Urinary bladder (tissue), 4 donors: Measurements from ENCODE around the gene NPAS3. TPM values are rescaled to one million over a fixed set of nuclear protein-coding genes. Genes with fewer than 3 reads are reported as not detected.

Experiments
- DNase-seq: peaks from one replicate; pipeline ENCODE4 v3.0.0-alpha.2; 2015; ENCODE audit errors: extremely low spot score
- H3K27ac ChIP-seq: one replicate; pipeline ENCODE4 v1.5.1; 2013; ENCODE audit warnings: low read depth, mild to moderate bottlenecking, moderate library complexity
- H3K36me3 ChIP-seq: one replicate; pipeline ENCODE4 v1.6.1; 2013; ENCODE audit warnings: mild to moderate bottlenecking, moderate library complexity; ENCODE audit not compliant: insufficient read depth
- H3K4me1 ChIP-seq: one replicate; pipeline ENCODE4 v1.6.1; 2013; ENCODE audit warnings: mild to moderate bottlenecking, moderate library complexity; ENCODE audit not compliant: insufficient read depth
- H3K4me3 ChIP-seq: one replicate; pipeline ENCODE4 v1.5.1; 2013; ENCODE audit warnings: low read depth, low read length
- WGBS: extraction: QIAGEN DNeasy Blood & Tissue Kit; methylation state at CpG from one replicate; pipeline ENCODE4 v1.1.7; 2013; 5-methylcytosine and 5-hydroxymethylcytosine counted together
- polyA plus RNA-seq: library from polyadenylated mRNA; stranded (reverse); fragments of 200-250 nt; gene quantifications from one replicate; pipeline ENCODE4 v1.2.3, GENCODE V29; 2013
- total RNA-seq: library from RNA; depleted of rRNA; stranded (reverse); fragments of >200 nt; gene quantifications from one replicate; pipeline ENCODE4 v1.2.3, GENCODE V29; 2014
- donor health status: healthy with polysubstance abuse.
- donor health status: healthy.

NPAS3 gene
- total and polyA plus RNA-seq, 2 donors, result 1.0 to 7.1 TPM

- 88% methylated on average over 1 of the region's 1 CpG for WGBS
- H3K36me3 ChIP-seq, result no peaks in the 10 kb centered on the region
- H3K4me3 ChIP-seq, result no peak overlapping the region
- no peak overlapping the region for H3K27ac ChIP-seq
- no peak for DNase-seq
- H3K4me1 ChIP-seq, result no peaks in the 10 kb centered on the region
Observed at GRCh38 chr14:33794791-33795305, 856.2 kb downstream of the NPAS3 start.

- no peaks in the 10 kb centered on the region for H3K4me1 ChIP-seq
- no peak overlapping the region for H3K4me3 ChIP-seq
- no peak overlapping the region for H3K27ac ChIP-seq
- no peaks in the 10 kb centered on the region for H3K36me3 ChIP-seq
- no peak for DNase-seq
- WGBS, result 72% methylated on average over 3 of the region's 3 CpGs
Observed at GRCh38 chr14:33796356-33796755, 857.7 kb downstream of the NPAS3 start.

- no peaks in the 10 kb centered on the region for H3K36me3 ChIP-seq
- H3K4me3 ChIP-seq, result peak overlapping the region; percentile 33
- no peak overlapping the region for H3K27ac ChIP-seq
- no peaks in the 10 kb centered on the region for H3K4me1 ChIP-seq
- DNase-seq, result no peak
- WGBS, result 36% methylated on average over 100 of the region's 100 CpGs
Observed at GRCh38 chr14:33799705-33800570, 861.3 kb downstream of the NPAS3 start.

DNA sequence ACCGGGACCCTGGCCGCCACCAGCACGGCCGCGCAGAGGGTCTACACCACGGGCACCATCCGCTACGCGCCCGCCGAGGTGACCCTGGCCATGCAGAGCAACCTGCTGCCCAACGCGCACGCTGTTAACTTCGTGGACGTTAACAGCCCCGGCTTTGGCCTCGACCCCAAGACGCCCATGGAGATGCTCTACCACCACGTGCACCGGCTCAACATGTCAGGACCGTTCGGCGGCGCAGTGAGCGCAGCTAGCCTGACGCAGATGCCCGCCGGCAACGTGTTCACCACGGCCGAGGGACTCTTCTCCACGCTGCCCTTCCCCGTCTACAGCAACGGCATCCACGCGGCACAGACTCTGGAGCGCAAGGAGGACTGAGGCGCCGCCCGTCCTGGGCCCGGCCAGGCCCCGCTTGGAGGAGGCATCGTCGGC lies 862.1 kb downstream of the NPAS3 start:
- WGBS, result 54% methylated on average over 45 of the region's 45 CpGs
- H3K36me3 ChIP-seq, result no peaks in the 10 kb centered on the region
- H3K4me1 ChIP-seq, result no peaks in the 10 kb centered on the region
- no peak for DNase-seq
- H3K4me3 ChIP-seq, result peak overlapping the region; percentile 33
- H3K27ac ChIP-seq, result no peak overlapping the region

- Histone ChIP-seq H3K36me3 (no peaks in the 10 kb centered on the region), H3K27ac (no peak overlapping the region), H3K4me1 (no peaks in the 10 kb centered on the region), H3K4me3 (no peak overlapping the region)
- WGBS, result 88% methylated on average over 2 of the region's 2 CpGs
- no peak for DNase-seq
Observed at GRCh38 chr14:33802737-33803136, 864.1 kb downstream of the NPAS3 start.

GRCh38 chr14:33805593-33805992 lies 866.9 kb downstream of the NPAS3 start:
- 58% methylated on average over 2 of the region's 2 CpGs for WGBS

DNA sequence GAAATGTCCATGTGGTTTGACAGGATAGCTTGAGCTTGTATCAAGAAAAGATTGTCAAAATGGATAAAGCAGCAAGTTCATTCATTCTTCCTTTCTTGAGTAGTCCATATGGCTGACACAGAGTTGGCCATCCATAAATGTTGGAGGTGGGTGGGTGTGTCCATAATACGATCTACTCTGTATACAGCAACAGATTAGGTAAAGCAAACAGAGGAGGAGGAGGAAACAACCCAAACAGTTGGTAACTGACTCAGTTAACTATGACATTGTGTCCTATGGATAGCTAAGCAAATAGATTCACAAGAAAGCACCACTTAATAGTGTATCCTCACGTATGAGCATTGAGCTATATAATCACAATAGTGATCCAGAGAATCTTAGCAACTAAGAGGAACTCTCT lies 868.2 kb downstream of the NPAS3 start:
- DNase-seq, result no peak
- no peaks in the 10 kb centered on the region for H3K36me3 ChIP-seq
- H3K4me1 ChIP-seq, result no peaks in the 10 kb centered on the region
- H3K4me3 ChIP-seq, result no peak overlapping the region
- WGBS, result 81% methylated on average over 2 of the region's 2 CpGs
- H3K27ac ChIP-seq, result no peak overlapping the region

More at GRCh38 chr14:33805593-33805992, 866.9 kb downstream of the NPAS3 start:
- no peak overlapping the region for H3K27ac ChIP-seq
- no peaks in the 10 kb centered on the region for H3K36me3 ChIP-seq
- H3K4me3 ChIP-seq, result no peak overlapping the region
- no peaks in the 10 kb centered on the region for H3K4me1 ChIP-seq
- DNase-seq, result no peak

- Histone ChIP-seq H3K36me3 (no peaks in the 10 kb centered on the region), H3K4me1 (no peaks in the 10 kb centered on the region), H3K27ac (no peak overlapping the region), H3K4me3 (no peak overlapping the region)
- WGBS, result 79% methylated on average over 3 of the region's 3 CpGs
- no peak for DNase-seq
Observed at GRCh38 chr14:33808187-33808586, 869.5 kb downstream of the NPAS3 start.

GRCh38 chr14:33809396-33809981 lies 870.8 kb downstream of the NPAS3 start:
- Histone ChIP-seq H3K36me3 (no peaks in the 10 kb centered on the region), H3K4me3 (no peak overlapping the region), H3K27ac (no peak overlapping the region), H3K4me1 (no peaks in the 10 kb centered on the region)
- 95% methylated on average over 2 of the region's 2 CpGs for WGBS
- no peak for DNase-seq

GRCh38 chr14:33810308-33810707 lies 871.6 kb downstream of the NPAS3 start:
- no peak for DNase-seq
- H3K4me3 ChIP-seq, result no peak overlapping the region
- 76% methylated on average over 6 of the region's 6 CpGs for WGBS
- H3K36me3 ChIP-seq, result no peaks in the 10 kb centered on the region
- no peaks in the 10 kb centered on the region for H3K4me1 ChIP-seq
- no peak overlapping the region for H3K27ac ChIP-seq

DNA sequence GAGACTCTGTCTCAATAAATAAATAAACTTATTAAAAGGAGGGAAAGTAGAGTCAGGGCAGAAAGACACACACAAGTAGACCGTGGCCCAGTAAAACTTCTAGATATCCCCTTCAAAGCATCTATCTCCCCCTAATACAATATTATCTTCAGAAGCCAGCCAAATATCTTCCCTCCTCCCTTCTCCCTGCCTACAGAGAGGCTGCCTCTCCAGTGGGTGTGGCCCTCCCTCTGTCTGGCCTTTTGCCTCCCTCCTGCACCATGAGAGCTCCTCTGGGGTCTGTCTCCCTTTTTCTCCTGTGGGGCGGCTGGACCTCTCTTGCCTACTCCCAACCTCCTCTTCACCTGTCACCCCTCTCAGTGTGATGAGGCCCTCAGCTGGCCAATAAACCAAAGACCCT lies 873.0 kb downstream of the NPAS3 start:
- H3K36me3 ChIP-seq, result no peaks in the 10 kb centered on the region
- no peaks in the 10 kb centered on the region for H3K4me1 ChIP-seq
- 91% methylated on average over 2 of the region's 2 CpGs for WGBS
- H3K4me3 ChIP-seq, result no peak overlapping the region
- no peak for DNase-seq
- no peak overlapping the region for H3K27ac ChIP-seq

DNA sequence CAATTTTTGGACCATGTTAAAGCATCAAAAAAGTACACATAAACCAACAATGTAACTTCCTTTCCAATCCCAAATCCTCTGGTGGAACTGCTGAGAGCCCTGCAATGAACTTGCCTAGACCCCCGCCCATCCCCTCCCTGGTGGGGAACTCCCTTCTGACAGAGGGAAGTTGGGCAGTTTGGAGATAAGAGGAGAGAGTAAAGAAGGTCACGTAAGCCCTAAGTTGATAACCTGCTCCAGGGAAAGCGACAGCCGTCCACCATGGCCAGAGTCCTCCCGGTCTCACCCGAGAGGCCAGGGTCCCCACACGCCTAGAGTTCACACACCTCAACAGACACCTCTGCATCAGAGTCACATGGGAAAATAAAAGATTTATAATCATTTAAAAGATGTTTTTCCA lies 873.5 kb downstream of the NPAS3 start:
- Histone ChIP-seq H3K36me3 (no peaks in the 10 kb centered on the region), H3K27ac (no peak overlapping the region), H3K4me1 (no peaks in the 10 kb centered on the region), H3K4me3 (no peak overlapping the region)
- no peak for DNase-seq
- WGBS, result 82% methylated on average over 7 of the region's 7 CpGs

GRCh38 chr14:33812601-33813000 lies 873.9 kb downstream of the NPAS3 start:
- WGBS, result 56% methylated on average over 2 of the region's 2 CpGs
- H3K27ac ChIP-seq, result no peak overlapping the region

GRCh38 chr14:33814010-33814409 lies 875.3 kb downstream of the NPAS3 start:
- Histone ChIP-seq H3K27ac (no peak overlapping the region), H3K4me1 (no peaks in the 10 kb centered on the region), H3K36me3 (no peaks in the 10 kb centered on the region), H3K4me3 (no peak overlapping the region)
- 79% methylated on average over 2 of the region's 2 CpGs for WGBS
- DNase-seq, result no peak

More at GRCh38 chr14:33812601-33813000, 873.9 kb downstream of the NPAS3 start:
- no peak for DNase-seq
- H3K4me1 ChIP-seq, result no peaks in the 10 kb centered on the region
- H3K36me3 ChIP-seq, result no peaks in the 10 kb centered on the region
- H3K4me3 ChIP-seq, result no peak overlapping the region
